Vagina (tissue), 2 donors: Measurements from ENCODE around the gene TBL1XR1. TPM values are rescaled to one million over a fixed set of nuclear protein-coding genes. Genes with fewer than 3 reads are reported as not detected.

Source experiments
- DNase-seq, 2 donors: peaks; one replicate each; pipeline ENCODE4 v3.0.0-alpha.2; 2017; ENCODE audit errors: extremely low spot score in 2 of 2
- H3K27ac ChIP-seq: fragments of 200-600 bp; sonication (generic); one replicate; pipeline ENCODE4 v1.5.1; 2019
- H3K27me3 ChIP-seq: fragments of 200-600 bp; sonication (generic); one replicate; pipeline ENCODE4 v1.5.1; 2019
- H3K36me3 ChIP-seq, 2 donors: fragments of 200-600 bp; sonication (generic); one replicate each; pipeline ENCODE4 v1.5.1; 2017 to 2019
- H3K4me1 ChIP-seq: fragments of 200-600 bp; sonication (generic); one replicate; pipeline ENCODE4 v1.5.1; 2019
- H3K4me3 ChIP-seq, 2 donors: fragments of 200-600 bp; sonication (generic); 1 replicate in 1 of 2; 2 replicates in 1 of 2; pipeline ENCODE4 v1.5.1; 2016 to 2019
- H3K9me3 ChIP-seq: fragments of 200-600 bp; sonication (generic); one replicate; pipeline ENCODE4 v1.5.1; 2019
- CTCF ChIP-seq, 3 experiments: fragments of 450-650 bp in 2 of 3; fragments of 200-600 bp in 1 of 3; sonication (generic) in 1 of 3; IDR thresholded peaks; one replicate each; pipeline ENCODE4 v1.5.1; 2017 to 2019; ENCODE audit warnings: antibody characterized with exemption in 3 of 3, mild to moderate bottlenecking in 2 of 3, moderate library complexity in 2 of 3
- POLR2A ChIP-seq, 2 donors: fragments of 450-650 bp; IDR thresholded peaks; one replicate each; pipeline ENCODE4 v1.6.1; 2017; ENCODE audit warnings: antibody characterized with exemption in 2 of 2, mild to moderate bottlenecking in 2 of 2, moderate library complexity in 2 of 2
- POLR2AphosphoS5 ChIP-seq, 2 donors: sonication (generic); formaldehyde crosslinking; IDR thresholded peaks; one replicate each; pipeline ENCODE4 v1.9.0; 2017; ENCODE audit warnings: antibody characterized with exemption in 2 of 2, mild to moderate bottlenecking in 2 of 2, low read depth in 1 of 2; ENCODE audit not compliant: insufficient read depth in 1 of 2
- intact Hi-C: fragments of 100-400 bp; cut with DNase I; formaldehyde crosslinking; loops from one replicate; pipeline ENCODE4 v1.15.1; 2023
- small RNA-seq: library from RNA; depleted of rRNA; stranded (forward); fragments of <200 nt; gene quantifications from one replicate; pipeline ENCODE3, GENCODE V24; 2016
- total RNA-seq: library from RNA; depleted of rRNA; stranded (reverse); fragments of >200 nt; gene quantifications from one replicate; pipeline ENCODE4 v1.2.3, GENCODE V29; 2016

Gene TBL1XR1
- total RNA-seq, 1 donor from 2014 or later = 80.5 TPM

GRCh38 chr3:176971613-176972174, 225.6 kb downstream of the TBL1XR1 start:
- H3K9me3 ChIP-seq = no peaks in the 10 kb centered on the region
- no peaks in the 10 kb centered on the region for H3K4me1 ChIP-seq
- no peak for DNase-seq
- intact Hi-C loops = no loop called here
- TF ChIP-seq CTCF (IDR thresholded peaks at IDR 0.05) = no peak
- no peaks in the 10 kb centered on the region for H3K27me3 ChIP-seq
- H3K27ac ChIP-seq = no peak overlapping the region
- no peaks in the 10 kb centered on the region for H3K36me3 ChIP-seq
- no peak overlapping the region for H3K4me3 ChIP-seq

DNA sequence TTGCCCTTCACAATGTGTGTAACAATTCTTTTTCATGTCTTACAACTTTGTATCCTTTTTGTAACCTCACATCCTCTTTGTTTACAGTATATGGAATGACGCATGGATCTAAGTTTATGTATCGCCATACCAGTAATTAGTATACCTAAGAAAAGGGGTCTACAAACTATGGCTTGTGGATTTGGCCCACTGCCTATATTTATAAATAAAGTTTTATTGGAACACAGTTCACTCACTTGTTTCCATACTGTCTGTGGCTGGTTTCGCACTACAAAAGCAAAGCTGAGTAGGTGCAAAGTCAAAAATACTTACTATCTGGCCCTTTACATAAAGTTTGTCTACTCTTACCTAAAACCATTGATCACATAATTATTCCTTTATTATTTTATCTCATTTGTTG, 226.5 kb downstream of the TBL1XR1 start:
- Histone ChIP-seq H3K27ac (no peak overlapping the region), H3K9me3 (no peaks in the 10 kb centered on the region), H3K4me3 (no peak overlapping the region), H3K27me3 (no peaks in the 10 kb centered on the region), H3K36me3 (no peaks in the 10 kb centered on the region), H3K4me1 (no peaks in the 10 kb centered on the region)
- DNase-seq = no peak
- TF ChIP-seq POLR2AphosphoS5 (IDR thresholded peaks at IDR 0.05; ENCODE audit: insufficient read depth in 1 of 2, low read depth in 1 of 2) (no peak), CTCF (IDR thresholded peaks at IDR 0.05) (no peak), POLR2A (IDR thresholded peaks at IDR 0.05) (no peak)
- intact Hi-C loops = no loop called here

GRCh38 chr3:176969506-176969905, 227.8 kb downstream of the TBL1XR1 start:
- H3K4me1 ChIP-seq = no peaks in the 10 kb centered on the region
- no peak overlapping the region for H3K4me3 ChIP-seq
- no peak for TF ChIP-seq POLR2A (IDR thresholded peaks at IDR 0.05)
- no peak for TF ChIP-seq POLR2AphosphoS5 (IDR thresholded peaks at IDR 0.05; ENCODE audit: insufficient read depth in 1 of 2, low read depth in 1 of 2)
- no peak for TF ChIP-seq CTCF (IDR thresholded peaks at IDR 0.05)
- intact Hi-C loops = no loop called here
- no peak overlapping the region for H3K27ac ChIP-seq
- DNase-seq = no peak
- no peaks in the 10 kb centered on the region for H3K36me3 ChIP-seq
- no peaks in the 10 kb centered on the region for H3K27me3 ChIP-seq
- no peaks in the 10 kb centered on the region for H3K9me3 ChIP-seq

Small RNAs within 50 kb of the gene (small RNA-seq; reads per million reads assigned to genes)
- gene RF00019 (not detected), gene RNU6-681P (not detected)
